ENCODE data around the gene GRB10.

- no peak for TF ChIP-seq CTCF (IDR thresholded peaks at IDR 0.05; ENCODE audit: poor library complexity, severe bottlenecking)
- no peak for TF ChIP-seq EZH2 (IDR thresholded peaks at IDR 0.05; ENCODE audit: borderline replicate concordance, insufficient read depth, low read length, poor library complexity, severe bottlenecking)
- no peak for TF ChIP-seq RAD21 (conservative IDR thresholded peaks at IDR 0.05)
- TF ChIP-seq REST (IDR thresholded peaks at IDR 0.05; ENCODE audit: borderline replicate concordance) = no peak
- TF ChIP-seq SMC3 (conservative IDR thresholded peaks at IDR 0.05; ENCODE audit: poor library complexity) = no peak
- TF ChIP-seq POLR2AphosphoS5 (IDR thresholded peaks at IDR 0.05) = no peak
- no peak for TF ChIP-seq TAF1 (IDR thresholded peaks at IDR 0.05; ENCODE audit: low read depth)
- TF ChIP-seq EP300 (conservative IDR thresholded peaks at IDR 0.05; ENCODE audit: poor library complexity, severe bottlenecking) = no peak
- no peak for TF ChIP-seq MXI1 (conservative IDR thresholded peaks at IDR 0.05; ENCODE audit: poor library complexity, severe bottlenecking)
Measured at GRCh38 chr7:50651271-50651989, 131.3 kb downstream of the GRB10 start.
